ENCODE results near the gene PBX4.

- TF ChIP-seq CTCF (IDR thresholded peaks at IDR 0.05) (no peak), ZFX (IDR thresholded peaks at IDR 0.05; ENCODE audit: borderline replicate concordance) (no peak)
Observed at GRCh38 chr19:19636573-19637185, 18.2 kb upstream of the PBX4 start.
